ENCODE data around the gene AXL.
"Not testable (repeated sequence)": the region's sequence is repeated elsewhere in the genome, so short reads cannot be mapped to it uniquely, and the experiment has no call there.

Gene AXL

GRCh38 chr19:41206926-41207750 is 11.9 kb upstream of the AXL start:
- DNase-seq: no peak

- no peak for DNase-seq
Measured at GRCh38 chr19:41214161-41214560, 4.9 kb upstream of the AXL start.

GRCh38 chr19:41217741-41218140 is 1.3 kb upstream of the AXL start:
- no peak for DNase-seq

- DNase-seq: no peak
Measured at GRCh38 chr19:41218249-41218614, 791 bp upstream of the AXL start.

GRCh38 chr19:41219924-41220567 is 1.0 kb downstream of the AXL start:
- no peak for DNase-seq

- DNase-seq: peak in 1 of 14 donors; percentile 42
Measured at GRCh38 chr19:41220811-41221210, 1.8 kb downstream of the AXL start.

- no peak for DNase-seq
Measured at GRCh38 chr19:41221514-41222205, 2.6 kb downstream of the AXL start.

GRCh38 chr19:41222240-41222639 is 3.2 kb downstream of the AXL start:
- DNase-seq: peak in 2 of 14 donors; percentile 14 to 15

- peak in 1 of 14 donors; percentile 24 for DNase-seq
Measured at GRCh38 chr19:41223431-41224234, 4.6 kb downstream of the AXL start.

GRCh38 chr19:41224632-41225031 is 5.6 kb downstream of the AXL start:
- no peak for DNase-seq

GRCh38 chr19:41225238-41226052 is 6.4 kb downstream of the AXL start:
- DNase-seq: peak in 2 of 14 donors; percentile 39 to 64

- peak in 8 of 14 donors; percentile 10 to 64 (median 29) for DNase-seq
Measured at GRCh38 chr19:41226053-41226873, 7.2 kb downstream of the AXL start.

GRCh38 chr19:41226874-41227390 is 7.9 kb downstream of the AXL start:
- no peak for DNase-seq

- DNase-seq: no peak
Measured at GRCh38 chr19:41228486-41228885, 9.5 kb downstream of the AXL start.

GRCh38 chr19:41229338-41229737 is 10.3 kb downstream of the AXL start:
- DNase-seq: not testable (repeated sequence)

GRCh38 chr19:41230067-41230857 is 11.2 kb downstream of the AXL start:
- DNase-seq: no peak

- no peak for DNase-seq
Measured at GRCh38 chr19:41232686-41233085, 13.7 kb downstream of the AXL start.

GRCh38 chr19:41233748-41234240 is 14.8 kb downstream of the AXL start:
- peak in 6 of 14 donors; percentile 14 to 31 (median 22) for DNase-seq

- no peak for DNase-seq
Measured at GRCh38 chr19:41234512-41235168, 15.6 kb downstream of the AXL start.
